Sigmoid colon (tissue), 4 donors: ENCODE results near the gene PSPC1.

Source experiments
- EP300 ChIP-seq, 4 donors: sonication (generic); formaldehyde crosslinking; IDR thresholded peaks; one replicate each; pipeline ENCODE4 v1.6.1; 2017; ENCODE audit warnings: antibody characterized with exemption in 4 of 4
- POLR2A ChIP-seq, 2 donors: fragments of 450-650 bp; IDR thresholded peaks; one replicate each; pipeline ENCODE4 v1.6.1; 2016; ENCODE audit warnings: antibody characterized with exemption in 2 of 2, mild to moderate bottlenecking in 2 of 2, moderate library complexity in 2 of 2
- POLR2AphosphoS5 ChIP-seq, 4 donors: sonication (generic); formaldehyde crosslinking; IDR thresholded peaks; one replicate each; pipeline ENCODE4 v1.6.1; 2017; ENCODE audit warnings: antibody characterized with exemption in 4 of 4
- TF ChIP-seq, protein P1 (sequence below), 4 experiments: fragments of 450-650 bp in 3 of 4; fragments of 200-600 bp in 1 of 4; IDR thresholded peaks; one replicate each; pipeline ENCODE4 v1.5.1; 2016 to 2019; ENCODE audit warnings: antibody characterized with exemption in 4 of 4, mild to moderate bottlenecking in 3 of 4, moderate library complexity in 2 of 4

DNA sequence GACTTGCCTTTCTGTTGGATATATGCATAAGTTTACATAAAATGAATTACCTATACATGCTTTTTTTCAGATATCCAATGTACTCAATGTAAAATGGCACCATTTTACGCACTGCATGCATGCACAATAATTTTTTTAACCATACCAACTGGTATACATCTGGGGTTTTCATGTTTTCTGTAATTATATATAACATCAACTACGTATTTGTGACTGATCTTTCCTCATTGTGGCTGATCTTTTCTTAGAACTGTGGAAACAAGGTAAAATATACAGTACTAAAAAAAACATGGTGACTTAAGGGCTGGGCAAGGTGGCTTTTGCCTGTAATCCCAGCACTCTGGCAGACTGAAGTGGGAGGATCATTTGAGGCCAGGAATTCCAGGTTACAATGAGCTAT, 18.5 kb downstream of the PSPC1 start:
- TF ChIP-seq, protein P1, sequence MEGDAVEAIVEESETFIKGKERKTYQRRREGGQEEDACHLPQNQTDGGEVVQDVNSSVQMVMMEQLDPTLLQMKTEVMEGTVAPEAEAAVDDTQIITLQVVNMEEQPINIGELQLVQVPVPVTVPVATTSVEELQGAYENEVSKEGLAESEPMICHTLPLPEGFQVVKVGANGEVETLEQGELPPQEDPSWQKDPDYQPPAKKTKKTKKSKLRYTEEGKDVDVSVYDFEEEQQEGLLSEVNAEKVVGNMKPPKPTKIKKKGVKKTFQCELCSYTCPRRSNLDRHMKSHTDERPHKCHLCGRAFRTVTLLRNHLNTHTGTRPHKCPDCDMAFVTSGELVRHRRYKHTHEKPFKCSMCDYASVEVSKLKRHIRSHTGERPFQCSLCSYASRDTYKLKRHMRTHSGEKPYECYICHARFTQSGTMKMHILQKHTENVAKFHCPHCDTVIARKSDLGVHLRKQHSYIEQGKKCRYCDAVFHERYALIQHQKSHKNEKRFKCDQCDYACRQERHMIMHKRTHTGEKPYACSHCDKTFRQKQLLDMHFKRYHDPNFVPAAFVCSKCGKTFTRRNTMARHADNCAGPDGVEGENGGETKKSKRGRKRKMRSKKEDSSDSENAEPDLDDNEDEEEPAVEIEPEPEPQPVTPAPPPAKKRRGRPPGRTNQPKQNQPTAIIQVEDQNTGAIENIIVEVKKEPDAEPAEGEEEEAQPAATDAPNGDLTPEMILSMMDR (IDR thresholded peaks at IDR 0.05), result no peak
- no peak for TF ChIP-seq POLR2A (IDR thresholded peaks at IDR 0.05)
- no peak for TF ChIP-seq EP300 (IDR thresholded peaks at IDR 0.05)
- TF ChIP-seq POLR2AphosphoS5 (IDR thresholded peaks at IDR 0.05), result no peak
